Suppressor macrophage (primary cell): ENCODE measurements around the gene DCANP1.

Experiments used
- DNase-seq, 4 experiments: peaks; one replicate each; pipeline ENCODE4 v3.0.0-alpha.2; 2020 to 2022
- total RNA-seq, 17 experiments: gene quantifications; one replicate each; lab custom pipeline; 2026; ENCODE audit warnings: mixed read lengths in 6 of 17, inconsistent platforms in 3 of 17; lab: John Stamatoyannopoulos, UW

DCANP1 gene
- 0 reads per million in 17 experiments for total RNA-seq

DNA sequence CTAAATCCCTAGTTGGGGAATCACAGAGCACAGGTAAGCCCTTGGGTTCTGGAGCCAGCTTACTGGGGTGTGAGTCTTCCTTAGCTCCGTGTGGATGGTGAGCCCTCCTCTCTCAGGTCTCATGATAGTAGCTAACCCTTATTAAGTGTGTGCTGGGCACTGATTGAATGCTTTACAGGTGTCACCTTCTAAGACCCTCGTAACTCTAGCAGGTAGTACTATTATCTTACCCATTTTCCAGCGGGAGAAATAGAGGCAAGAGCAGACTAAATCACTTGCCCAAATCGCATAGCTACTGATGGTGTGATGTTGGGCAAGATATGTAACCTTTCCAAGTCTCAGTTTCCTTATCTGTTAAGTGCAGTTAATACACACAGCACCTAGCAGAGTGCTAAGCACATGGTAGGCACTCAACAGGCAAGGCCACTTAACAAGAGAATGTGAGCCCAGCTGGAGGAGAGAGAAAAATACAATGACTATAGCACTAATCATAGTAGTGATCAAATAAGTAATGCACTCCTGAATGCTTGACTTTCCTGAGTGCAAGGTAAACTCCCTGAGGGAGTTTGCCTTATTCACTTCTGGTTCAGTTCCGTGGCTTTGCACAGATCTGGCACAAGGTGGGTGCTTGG is at the start of gene DCANP1:
TSS of gene DCANP1 (minus strand) at position 51 of the 632 bp plus-strand sequence. CDS start 240 bp downstream, outside the sequence.
- no peak for DNase-seq

DNA sequence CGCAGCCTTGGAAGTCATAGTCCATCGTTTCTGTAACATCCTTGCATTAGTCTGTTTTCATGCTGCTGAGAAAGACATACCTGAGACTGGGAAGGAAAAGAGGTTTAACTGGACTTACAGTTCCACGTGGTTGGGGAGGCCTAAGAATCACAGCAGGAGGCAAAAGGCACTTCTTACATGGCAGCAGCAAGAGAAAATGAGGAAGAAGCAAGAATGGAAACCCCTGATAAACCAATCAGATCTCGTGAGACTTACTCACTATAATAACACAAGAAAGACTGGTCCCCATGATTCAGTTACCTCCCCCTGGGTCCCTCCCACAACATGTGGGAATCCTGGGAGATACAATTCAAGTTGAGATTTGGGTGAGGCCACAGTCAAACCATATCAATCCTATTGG is 48.4 kb upstream of the DCANP1 start:
- peak in 1 of 4 experiments; percentile 27 for DNase-seq

DNA sequence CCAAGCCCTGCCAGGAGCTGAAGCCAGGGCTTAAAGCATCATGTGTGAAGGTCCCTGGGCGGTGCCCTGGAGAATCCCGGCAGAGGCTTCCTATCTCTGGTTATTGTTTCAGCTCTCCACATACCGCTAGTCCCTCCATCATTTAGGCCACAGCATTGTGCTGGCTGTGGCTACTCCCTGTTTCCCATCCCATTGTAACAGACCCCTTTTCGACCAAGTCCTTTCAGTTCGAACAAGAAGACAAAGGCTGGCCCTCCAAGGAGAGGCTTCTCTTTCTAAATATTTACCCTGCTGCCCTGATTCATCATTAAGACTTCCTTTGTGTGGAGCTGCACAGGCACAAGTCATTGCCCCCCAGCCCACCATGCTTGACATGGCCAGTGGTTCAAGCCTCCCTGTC is 47.0 kb upstream of the DCANP1 start:
- DNase-seq = no peak

- DNase-seq = peak; percentile 67 to 92 (median 82)
Observed at GRCh38 chr5:135493406-135494180, 46.4 kb upstream of the DCANP1 start.

GRCh38 chr5:135492319-135492626 is 45.1 kb upstream of the DCANP1 start:
- peak in 3 of 4 experiments; percentile 41 to 54 (median 51) for DNase-seq

GRCh38 chr5:135491552-135492318 is 44.6 kb upstream of the DCANP1 start:
- DNase-seq = no peak

DNA sequence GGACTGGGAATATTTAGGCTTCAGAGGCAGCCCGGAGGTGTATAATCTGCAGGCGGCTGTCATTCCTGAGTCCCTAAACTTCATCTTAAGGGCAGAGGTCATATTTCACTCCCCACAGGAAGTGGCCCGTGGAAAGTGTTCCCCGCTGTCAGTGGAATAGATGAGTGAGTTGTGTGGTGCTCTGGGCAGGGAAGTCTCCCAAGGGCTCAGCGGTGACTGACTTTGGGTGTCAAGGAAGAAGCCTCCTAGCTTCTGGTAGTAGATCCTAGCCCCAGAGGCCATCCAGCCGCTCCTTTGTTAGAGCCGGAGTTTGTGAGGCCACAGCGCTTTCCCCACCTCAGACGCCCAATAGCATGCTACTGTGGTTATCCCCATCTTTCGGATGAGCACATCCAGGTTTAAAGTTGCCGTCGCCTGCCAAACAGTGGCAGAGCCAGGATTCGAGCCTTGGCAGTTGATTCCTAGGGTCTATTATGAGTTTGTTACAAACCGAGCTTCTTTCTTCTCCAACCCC is 43.9 kb upstream of the DCANP1 start:
- peak in 2 of 4 experiments; percentile 25 to 30 for DNase-seq

- DNase-seq = peak in 3 of 4 experiments; percentile 32 to 55 (median 54)
Observed at GRCh38 chr5:135490245-135491037, 43.3 kb upstream of the DCANP1 start.

- DNase-seq = peak in 2 of 4 experiments; percentile 23 to 27
Observed at GRCh38 chr5:135489466-135490244, 42.5 kb upstream of the DCANP1 start.

- DNase-seq = peak in 3 of 4 experiments; percentile 19 to 33 (median 30)
Observed at GRCh38 chr5:135488727-135489465, 41.7 kb upstream of the DCANP1 start.

DNA sequence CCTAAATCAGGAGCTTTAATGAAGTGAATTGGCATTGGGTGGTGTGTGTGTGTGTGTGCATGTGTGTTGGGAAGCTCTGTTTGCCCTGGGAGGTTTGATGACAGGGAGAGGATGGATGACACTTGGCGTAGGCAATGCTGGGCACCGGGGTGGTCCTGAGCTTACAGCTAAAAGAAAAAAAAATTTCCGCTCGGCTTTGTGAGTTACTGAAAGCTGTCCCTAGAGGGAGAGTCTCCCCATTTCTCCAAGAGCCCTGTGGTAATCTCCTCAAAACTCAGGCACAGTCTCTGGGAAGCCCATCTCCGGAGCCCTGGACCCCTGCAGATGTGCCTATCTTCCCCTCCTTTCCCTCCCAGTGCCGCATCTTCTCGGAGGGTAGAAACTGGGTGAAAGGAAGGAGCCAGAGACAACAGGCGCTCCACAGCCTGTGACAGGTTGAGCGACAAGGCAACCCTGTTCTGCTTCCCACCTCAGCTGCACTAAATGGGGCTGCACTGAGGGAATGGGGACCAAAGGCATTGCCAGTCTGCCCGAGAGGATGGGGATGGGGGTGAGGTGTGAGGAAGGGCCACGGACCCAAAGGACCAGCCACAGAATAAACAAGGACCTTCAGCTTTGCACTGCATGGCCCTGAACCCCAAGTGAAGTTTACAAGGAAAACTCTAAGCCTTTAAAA is 40.8 kb upstream of the DCANP1 start:
- no peak for DNase-seq

DNA sequence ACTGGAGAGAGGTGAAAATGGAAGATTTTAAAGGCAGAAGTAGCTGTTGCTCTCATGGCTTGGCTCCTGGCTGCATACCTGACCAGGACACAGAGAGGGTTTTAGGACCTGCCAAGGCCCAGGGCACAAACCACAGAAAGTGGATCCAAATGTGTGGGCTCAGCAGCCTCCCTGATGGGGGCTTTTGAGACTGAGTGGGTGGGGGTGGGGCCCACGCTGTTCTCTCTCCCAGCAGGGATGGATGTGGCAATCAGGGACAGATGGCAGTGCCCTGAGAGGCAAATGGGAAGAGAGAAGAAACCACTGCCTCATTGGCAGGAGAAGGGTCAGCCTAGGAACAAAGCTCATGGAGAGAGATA is 39.9 kb upstream of the DCANP1 start:
- peak in 3 of 4 experiments; percentile 25 to 29 (median 26) for DNase-seq

- DNase-seq = no peak
Observed at GRCh38 chr5:135486131-135487036, 39.2 kb upstream of the DCANP1 start.

DNA sequence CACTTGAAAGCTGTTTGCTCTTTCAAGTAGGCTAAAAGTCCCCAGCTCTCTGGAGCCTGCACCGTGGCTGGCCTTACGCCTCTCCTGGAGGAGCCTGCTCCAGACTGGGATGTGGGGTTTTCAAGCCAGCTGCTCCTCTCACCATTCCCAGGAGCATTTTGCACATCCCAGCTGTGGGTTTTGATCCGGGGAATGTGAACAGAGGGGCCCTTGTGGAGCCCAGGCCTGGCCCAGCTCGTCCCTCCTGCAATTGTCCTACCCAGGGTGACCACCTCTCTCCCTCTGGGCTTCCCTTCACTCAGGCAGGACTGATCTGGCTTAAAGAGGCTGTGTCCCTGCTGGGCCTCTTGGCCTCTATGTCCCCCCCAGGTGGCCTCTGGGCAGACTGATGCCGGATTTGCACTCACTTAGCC is 37.5 kb upstream of the DCANP1 start:
- DNase-seq = no peak

- no peak for DNase-seq
Observed at GRCh38 chr5:135483254-135483653, 36.1 kb upstream of the DCANP1 start.

DNA sequence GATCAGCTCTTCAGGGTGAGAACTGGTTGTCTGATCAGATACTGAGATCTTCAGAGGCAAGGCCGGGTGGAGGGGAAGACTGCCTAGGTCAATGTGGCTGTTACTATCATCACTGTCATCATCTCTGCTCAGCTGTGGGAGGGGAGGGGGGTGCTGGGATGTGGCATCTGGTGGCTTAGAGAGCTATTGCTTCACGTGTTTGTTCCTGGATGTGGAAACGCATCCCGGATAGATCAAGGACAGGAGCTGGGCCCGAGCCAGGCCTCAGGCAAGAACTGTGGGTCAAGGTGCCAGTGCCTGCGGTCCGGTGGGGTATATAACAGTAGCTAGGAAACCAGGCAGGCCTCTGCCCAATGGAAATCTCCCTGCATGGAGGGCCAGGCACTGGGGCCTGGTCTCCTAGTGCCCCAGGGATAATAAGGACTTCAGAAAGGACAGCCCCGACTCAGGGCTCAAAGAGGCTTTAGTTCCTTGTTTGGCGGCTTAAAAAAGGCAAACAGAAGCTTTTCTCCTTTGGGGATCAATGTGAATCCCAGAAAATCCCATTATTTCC is 35.3 kb upstream of the DCANP1 start:
- DNase-seq = peak; percentile 39 to 57 (median 46)

DNA sequence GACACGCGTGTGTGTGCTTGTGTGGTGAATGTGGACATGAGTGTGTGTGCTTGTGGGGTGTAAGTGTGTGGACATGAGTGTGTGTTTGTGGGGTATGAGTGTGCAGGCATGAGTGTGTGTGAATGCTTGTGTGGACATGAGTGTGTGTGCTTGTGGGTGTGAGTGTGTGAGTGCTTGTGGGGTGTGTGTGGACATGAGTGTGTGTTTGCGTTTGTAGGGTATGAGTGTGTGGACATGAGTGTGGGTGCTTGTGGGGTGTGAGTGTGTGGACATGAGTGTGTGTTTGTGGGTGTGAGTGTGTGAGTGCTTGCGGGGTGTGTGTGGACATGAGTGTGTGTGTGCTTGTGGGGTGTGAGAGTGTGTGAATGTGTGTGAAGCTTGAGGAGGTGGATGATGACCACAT is 34.8 kb upstream of the DCANP1 start:
- no peak for DNase-seq

- DNase-seq = peak; percentile 85 to 94 (median 92)
Observed at GRCh38 chr5:135481387-135481786, 34.2 kb upstream of the DCANP1 start.

DNA sequence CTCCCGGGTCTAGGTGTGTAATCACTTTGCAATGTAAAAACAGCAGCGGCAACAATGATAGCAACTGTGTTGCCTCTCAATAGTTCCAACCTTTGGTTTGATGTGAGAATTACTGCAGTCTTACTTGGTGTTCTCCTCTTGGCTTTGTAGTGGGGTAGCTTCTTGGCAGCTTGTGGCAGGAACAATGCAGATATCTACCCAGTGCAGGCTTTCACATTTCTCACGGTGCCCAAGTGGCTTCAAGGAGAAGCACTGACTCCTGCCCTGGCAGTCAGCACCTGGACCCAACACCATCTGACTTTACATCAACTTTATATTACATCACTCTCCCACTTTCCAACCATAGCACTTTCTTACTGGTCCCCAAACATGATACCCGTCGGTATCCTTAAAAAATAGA is 33.4 kb upstream of the DCANP1 start:
- DNase-seq = no peak
